HEK293T (cell line): Measurements from ENCODE around the gene FXN.

Experiments used
- BHLHE40 ChIP-seq: fragments of 450-650 bp; IDR thresholded peaks from 2 replicates; pipeline ENCODE4 v1.6.1; 2016; ENCODE audit warnings: mild to moderate bottlenecking, moderate library complexity, borderline replicate concordance
- ELF4 ChIP-seq: fragments of 450-650 bp; IDR thresholded peaks from 2 replicates; pipeline ENCODE4 v1.6.1; 2017; ENCODE audit warnings: antibody characterized with exemption
- FOXA1 ChIP-seq: fragments of 450-650 bp; IDR thresholded peaks from 2 replicates; pipeline ENCODE4 v1.6.1; 2016; ENCODE audit warnings: mild to moderate bottlenecking
- LEF1 ChIP-seq: fragments of 450-650 bp; IDR thresholded peaks from 2 replicates; pipeline ENCODE4 v1.6.1; 2017; ENCODE audit warnings: mild to moderate bottlenecking, borderline replicate concordance
- NFRKB ChIP-seq: fragments of 450-650 bp; IDR thresholded peaks from 2 replicates; pipeline ENCODE4 v1.6.1; 2016; ENCODE audit warnings: mild to moderate bottlenecking, moderate library complexity
- SP1 ChIP-seq: fragments of 450-650 bp; IDR thresholded peaks from 2 replicates; pipeline ENCODE4 v1.6.1; 2017
- SUZ12 ChIP-seq: fragments of 450-650 bp; IDR thresholded peaks from 2 replicates; pipeline ENCODE4 v1.6.1; 2016; ENCODE audit warnings: mild to moderate bottlenecking

GRCh38 chr9:69046723-69047122 is 11.2 kb downstream of the FXN start:
- TF ChIP-seq ELF4 (no peak), SUZ12 (no peak), NFRKB (no peak), FOXA1 (no peak), LEF1 (no peak), SP1 (no peak), BHLHE40 (no peak)
